ENCODE data around the gene NHLRC1. TPM values are rescaled to one million over a fixed set of nuclear protein-coding genes. Genes with fewer than 3 reads are reported as not detected.

NHLRC1 gene
- total and polyA plus RNA-seq, 2 of the 8 experiments (the other 6 are each of a cell fraction or from before 2014, with no cell fraction given): 0.57 to 0.58 TPM

DNA sequence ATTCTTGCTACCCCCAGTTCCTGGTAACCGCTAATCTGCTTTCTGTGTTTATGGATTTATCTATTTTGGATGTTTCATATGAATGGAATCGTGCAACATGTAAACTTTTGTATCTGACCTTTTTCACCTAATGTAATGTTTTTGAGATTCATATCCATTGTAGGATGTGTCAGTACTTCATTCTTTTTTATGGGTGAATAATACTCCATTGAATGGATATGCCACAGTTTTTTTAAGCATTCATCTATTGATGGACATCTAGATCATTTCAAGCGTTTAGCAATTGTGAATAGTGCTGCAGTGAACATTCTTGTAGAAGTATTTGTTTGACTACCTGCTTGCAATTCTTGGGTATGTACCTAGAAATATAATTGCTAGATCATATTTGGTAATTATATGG lies 45.8 kb upstream of the NHLRC1 start:
- Histone ChIP-seq H3K56ac (replicated peaks; ENCODE audit: insufficient read length, low read depth, low read length) (no peak overlapping the region), H3K27ac (ENCODE audit: low read depth, low read length) (no peak overlapping the region), H2AK5ac (ENCODE audit: low read depth, low read length) (no peak overlapping the region), H3K14ac (ENCODE audit: insufficient read length) (no peak overlapping the region), H2BK20ac (ENCODE audit: low read length) (no peak overlapping the region), H2BK5ac (ENCODE audit: low read depth, low read length) (no peak overlapping the region), H4K8ac (ENCODE audit: extremely low read depth, insufficient read depth, low read length) (no peak overlapping the region), H3K23me2 (ENCODE audit: low read depth, low read length) (no peaks in the 10 kb centered on the region), H3K23ac (ENCODE audit: insufficient read length) (no peak overlapping the region), H2AFZ (ENCODE audit: low read length) (no peak overlapping the region), H3K9ac (replicated peaks in 1 of 4; ENCODE audit: extremely low read depth in 1 of 4, low read depth in 3 of 4, low read length in 3 of 4) (no peak overlapping the region), H3K4ac (replicated peaks; ENCODE audit: insufficient read length, low read depth, low read length) (no peak overlapping the region), H2BK15ac (ENCODE audit: low read length) (no peak overlapping the region), H3K79me2 (ENCODE audit: control insufficient read depth in 1 of 2, insufficient read depth in 2 of 2, low read length in 2 of 2) (no peaks in the 10 kb centered on the region), H3K4me2 (ENCODE audit: insufficient read depth in 1 of 2, low read depth in 2 of 2, low read length in 2 of 2) (no peak overlapping the region), H3K4me3 (ENCODE audit: extremely low read depth in 1 of 4, insufficient read depth in 2 of 4, low read depth in 3 of 4, low read length in 4 of 4) (no peak overlapping the region), H2BK12ac (ENCODE audit: low read depth, low read length) (no peak overlapping the region), H3K79me1 (ENCODE audit: low read depth, low read length) (no peaks in the 10 kb centered on the region), H3K36me3 (ENCODE audit: control insufficient read depth in 2 of 4, insufficient read depth in 4 of 4, low read length in 3 of 4) (peaks cover 0 to 26% (median 10%) of the 10 kb centered on the region in 4 experiments; a peak in 3 of 8 replicates), H4K91ac (replicated peaks; ENCODE audit: insufficient read length, low read length) (no peak overlapping the region), H3K27me3 (replicated peaks in 1 of 4; ENCODE audit: control insufficient read depth in 3 of 4, extremely low read depth in 1 of 4, insufficient read depth in 3 of 4, low read length in 3 of 4) (no peaks in the 10 kb centered on the region), H3K18ac (ENCODE audit: extremely low read depth, low read length) (no peak overlapping the region), H4K20me1 (replicated peaks in 1 of 2; ENCODE audit: control insufficient read depth in 1 of 2, insufficient read depth in 2 of 2, low read length in 2 of 2) (no peaks in the 10 kb centered on the region), H3K9me3 (ENCODE audit: insufficient read depth in 2 of 2, low read depth in 1 of 2, low read length in 1 of 2) (peaks cover 0 to 7% of the 10 kb centered on the region in 2 experiments; a peak in 2 of 4 replicates), H4K5ac (ENCODE audit: insufficient read length, low read depth, low read length) (no peak overlapping the region), H3K4me1 (replicated peaks in 1 of 4; ENCODE audit: control insufficient read depth in 3 of 4, insufficient read depth in 4 of 4, low read length in 3 of 4) (no peaks in the 10 kb centered on the region), H2BK120ac (replicated peaks; ENCODE audit: low read depth, low read length) (no peak overlapping the region)
- TF ChIP-seq TCF12 (IDR thresholded peaks at IDR 0.05; ENCODE audit: low read depth, low read length) (no peak), CBX8 (IDR thresholded peaks at IDR 0.05; ENCODE audit: borderline replicate concordance, low read depth, low read length) (no peak), KDM1A (IDR thresholded peaks at IDR 0.05; ENCODE audit: borderline replicate concordance, low read length) (no peak), KDM4A (IDR thresholded peaks at IDR 0.05; ENCODE audit: low read depth, low read length, severe bottlenecking) (no peak)
- TF ChIP-seq, protein P1, sequence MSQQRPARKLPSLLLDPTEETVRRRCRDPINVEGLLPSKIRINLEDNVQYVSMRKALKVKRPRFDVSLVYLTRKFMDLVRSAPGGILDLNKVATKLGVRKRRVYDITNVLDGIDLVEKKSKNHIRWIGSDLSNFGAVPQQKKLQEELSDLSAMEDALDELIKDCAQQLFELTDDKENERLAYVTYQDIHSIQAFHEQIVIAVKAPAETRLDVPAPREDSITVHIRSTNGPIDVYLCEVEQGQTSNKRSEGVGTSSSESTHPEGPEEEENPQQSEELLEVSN (IDR thresholded peaks at IDR 0.05): no peak
- TF ChIP-seq, protein P2, sequence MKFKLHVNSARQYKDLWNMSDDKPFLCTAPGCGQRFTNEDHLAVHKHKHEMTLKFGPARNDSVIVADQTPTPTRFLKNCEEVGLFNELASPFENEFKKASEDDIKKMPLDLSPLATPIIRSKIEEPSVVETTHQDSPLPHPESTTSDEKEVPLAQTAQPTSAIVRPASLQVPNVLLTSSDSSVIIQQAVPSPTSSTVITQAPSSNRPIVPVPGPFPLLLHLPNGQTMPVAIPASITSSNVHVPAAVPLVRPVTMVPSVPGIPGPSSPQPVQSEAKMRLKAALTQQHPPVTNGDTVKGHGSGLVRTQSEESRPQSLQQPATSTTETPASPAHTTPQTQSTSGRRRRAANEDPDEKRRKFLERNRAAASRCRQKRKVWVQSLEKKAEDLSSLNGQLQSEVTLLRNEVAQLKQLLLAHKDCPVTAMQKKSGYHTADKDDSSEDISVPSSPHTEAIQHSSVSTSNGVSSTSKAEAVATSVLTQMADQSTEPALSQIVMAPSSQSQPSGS (IDR thresholded peaks at IDR 0.05; ENCODE audit: low read length): no peak
- ChIA-PET CTCF (ENCODE audit: partially characterized antibody) (no interaction called here), POLR2A (ENCODE audit: partially characterized antibody) (interaction anchor here (0.6 to 1.6 kb wide), 3 partner anchors 9 to 68 kb away, joined by 3 to 4 read pairs (median 3); no protein-coding TSS in a partner anchor)
- 89% methylated on average over 3 of the region's 3 CpGs; no CpG with 5 or more reads in 1 of the 2 experiments for whole genome bisulfite sequencing, 2 experiments (ENCODE audit: extremely low coverage in 1 of 2, insufficient coverage in 1 of 2, insufficient read length in 1 of 2, insufficient replicate concordance in 2 of 2, low coverage in 1 of 2, low lambda C conversion rate in 2 of 2, missing lambda C conversion rate in 1 of 2)
- FAIRE-seq (no peak), DNase-seq (ENCODE audit: low read depth in 1 of 2, low spot score in 2 of 2) (no peak)
